B cell (primary cell): Measurements from ENCODE around the gene WDR53.

Experiments used
- CTCF ChIP-seq: fragments of 200-600 bp; IDR thresholded peaks from one replicate; pipeline ENCODE4 v1.8.0; 2022; ENCODE audit warnings: antibody characterized with exemption, mild to moderate bottlenecking
- EZH2 ChIP-seq: IDR thresholded peaks from 2 replicates; pipeline ENCODE4 v1.6.1; 2012; ENCODE audit warnings: borderline replicate concordance, low read depth, mild to moderate bottlenecking, moderate library complexity, low read length; ENCODE audit not compliant: insufficient read depth, poor library complexity, severe bottlenecking

GRCh38 chr3:196609343-196609775 is 41.0 kb upstream of the WDR53 start:
- TF ChIP-seq CTCF (peak; percentile 92), EZH2 (no peak)
